AML-193 (cell line): ENCODE data around the gene PGD.

Experiments
- DNase-seq, 2 experiments: peaks; one replicate each; lab custom pipeline; 2025; lab: John Stamatoyannopoulos, UW

PGD gene

DNA sequence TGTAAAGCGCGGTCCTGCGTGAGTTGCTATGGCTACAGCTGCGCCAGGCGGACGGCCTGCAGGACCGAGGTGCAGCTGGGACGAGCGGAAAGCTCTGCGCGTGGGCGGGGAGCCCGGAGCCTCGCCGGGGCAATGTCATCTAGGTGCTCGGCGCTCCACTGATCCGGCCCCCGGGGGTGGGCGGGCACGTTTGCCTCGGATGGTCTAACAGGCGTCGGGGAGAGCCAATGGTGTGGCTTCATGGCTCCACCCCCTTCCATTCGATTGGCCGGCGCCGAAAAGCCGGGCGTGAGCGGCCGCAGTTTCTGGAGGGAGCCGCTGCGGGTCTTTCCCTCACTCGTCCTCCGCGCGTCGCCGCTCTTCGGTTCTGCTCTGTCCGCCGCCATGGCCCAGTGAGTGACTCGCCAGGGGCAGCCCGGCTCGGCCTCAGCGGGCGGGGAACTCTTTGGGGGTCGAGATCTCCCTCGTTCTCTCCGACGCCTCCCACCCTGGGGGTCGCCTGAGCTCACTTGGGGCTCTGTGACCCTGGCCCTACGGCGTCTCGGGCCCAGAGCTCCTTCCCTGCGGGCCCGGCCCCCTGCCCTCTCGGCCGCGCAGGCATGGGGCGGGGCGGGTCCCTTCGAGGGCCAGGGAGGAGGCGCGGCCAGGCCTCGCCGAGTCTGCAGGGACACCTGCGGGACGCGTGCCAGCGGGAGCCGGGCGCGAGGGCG lies at the start of gene PGD:
Gene PGD, plus strand, starts transcription at position 331 of the 710 bp plus-strand sequence. Its CDS starts 54 bp downstream, at position 385.
- DNase-seq = peak; percentile 94 to 97

GRCh38 chr1:10353282-10353681 lies 45.6 kb upstream of the PGD start:
- DNase-seq = no peak

DNA sequence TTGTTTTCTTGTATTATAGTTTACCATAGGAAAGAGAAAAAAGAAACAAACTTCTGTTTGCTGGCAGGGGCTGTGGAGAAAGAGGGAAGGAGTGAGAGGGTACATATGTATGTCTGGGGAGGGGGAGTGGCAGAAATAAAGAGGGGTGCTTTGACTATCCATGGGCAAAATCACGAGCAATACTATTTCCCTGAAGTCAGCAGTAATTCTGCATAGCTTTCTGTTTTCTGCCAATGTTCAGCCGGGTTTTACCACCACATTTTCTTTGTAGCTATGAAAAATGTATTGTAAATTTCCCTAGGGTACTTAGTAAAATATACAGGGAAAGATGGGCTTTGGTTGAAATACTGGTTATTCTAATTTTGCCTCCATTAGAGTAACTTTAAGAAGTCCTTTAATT lies 45.2 kb upstream of the PGD start:
- no peak for DNase-seq

DNA sequence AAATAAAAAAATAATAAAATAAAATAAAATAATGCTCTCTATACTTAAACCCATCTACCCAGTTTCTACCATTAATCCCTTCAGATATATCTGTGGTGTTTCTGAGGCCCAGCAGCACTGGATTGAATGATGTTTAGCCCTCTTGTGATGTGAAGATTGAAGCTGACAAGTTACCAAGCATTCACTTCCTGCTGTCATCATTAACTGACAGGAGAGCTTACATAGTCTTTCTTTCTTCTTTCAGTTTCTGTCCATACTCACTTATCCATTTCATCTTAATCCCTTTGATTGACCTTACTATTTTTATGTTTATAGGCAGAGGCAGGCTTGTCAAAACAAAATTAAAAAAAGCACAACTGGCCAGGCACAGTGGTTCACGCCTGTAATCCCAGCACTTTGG lies 38.8 kb upstream of the PGD start:
- no peak for DNase-seq

DNA sequence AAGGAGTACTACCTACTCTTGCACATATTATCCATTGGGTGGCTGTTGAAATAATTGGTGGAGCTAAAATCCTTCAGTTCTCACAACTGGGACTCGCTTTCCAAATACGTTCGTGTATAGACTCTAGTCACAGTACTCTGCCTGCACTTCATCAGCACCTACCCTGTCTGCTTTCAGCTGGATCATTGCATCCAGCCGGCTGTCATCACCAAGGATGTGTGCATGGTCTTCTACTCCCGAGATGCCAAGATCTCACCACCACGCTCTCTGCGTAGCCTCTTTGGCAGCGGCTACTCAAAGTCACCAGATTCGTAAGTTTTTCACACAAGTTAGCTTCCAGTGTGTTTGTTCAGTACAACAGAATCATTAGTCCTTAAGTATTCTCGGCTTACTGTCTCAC lies 37.3 kb upstream of the PGD start:
- no peak for DNase-seq

- no peak for DNase-seq
Observed at GRCh38 chr1:10368194-10368593, 30.7 kb upstream of the PGD start.

DNA sequence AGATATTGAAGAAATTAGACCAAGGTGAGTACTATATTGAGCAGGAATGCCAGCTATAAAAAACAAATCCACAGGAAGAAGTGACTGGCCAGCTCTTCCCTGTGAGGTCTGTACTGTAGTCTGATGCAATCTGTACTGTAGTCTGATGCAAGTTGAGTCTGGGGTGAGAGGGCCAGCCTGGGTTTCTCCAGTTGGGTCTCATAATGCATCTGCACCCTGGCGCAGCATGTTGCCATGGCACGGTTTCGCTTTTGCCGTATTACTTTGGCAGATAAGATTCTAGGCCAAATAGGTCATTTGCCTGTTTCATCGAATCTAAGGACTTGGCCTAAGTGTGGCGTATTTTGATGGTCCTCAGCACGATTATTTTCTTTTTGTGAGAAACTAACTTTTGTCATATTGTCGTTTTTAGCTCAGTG lies 24.4 kb upstream of the PGD start:
- peak; percentile 27 to 38 for DNase-seq

DNA sequence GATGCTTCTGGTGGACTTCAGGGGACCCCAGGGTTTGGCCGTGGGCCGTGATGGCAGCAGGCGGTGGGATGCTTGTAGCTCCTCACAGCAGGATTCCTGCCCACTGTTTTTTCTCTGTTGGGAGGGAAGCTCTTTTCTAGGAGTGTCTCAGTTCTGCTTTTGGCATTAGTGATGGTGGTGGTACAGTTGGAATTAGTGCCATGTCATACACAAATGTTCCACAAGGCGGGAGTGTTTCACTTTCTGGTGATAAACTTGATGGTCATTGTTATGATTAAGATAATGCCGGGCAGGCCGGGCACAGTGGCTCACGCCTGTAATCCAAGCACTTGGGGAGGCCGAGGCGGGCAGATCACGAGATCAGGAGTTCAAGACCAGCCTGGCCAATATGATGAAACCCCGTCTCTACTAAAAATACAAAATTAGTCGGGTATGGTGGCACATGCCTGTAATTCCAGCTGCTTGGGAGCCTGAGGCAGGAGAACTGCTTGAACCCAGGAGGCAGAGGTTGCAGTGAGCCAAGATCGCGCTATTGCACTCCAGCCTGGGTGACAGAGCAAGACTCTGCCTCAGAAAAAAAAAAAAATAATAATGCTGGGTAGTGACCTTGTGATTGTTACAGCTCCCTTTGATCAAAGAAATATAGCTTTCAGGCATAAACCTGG lies 21.4 kb upstream of the PGD start:
- peak; percentile 81 to 82 for DNase-seq

GRCh38 chr1:10378081-10378841 lies 20.6 kb upstream of the PGD start:
- DNase-seq = no peak

GRCh38 chr1:10379101-10379620 lies 19.7 kb upstream of the PGD start:
- no peak for DNase-seq

- DNase-seq = no peak
Observed at GRCh38 chr1:10379676-10380075, 19.2 kb upstream of the PGD start.

- no peak for DNase-seq
Observed at GRCh38 chr1:10380594-10381275, 18.1 kb upstream of the PGD start.

DNA sequence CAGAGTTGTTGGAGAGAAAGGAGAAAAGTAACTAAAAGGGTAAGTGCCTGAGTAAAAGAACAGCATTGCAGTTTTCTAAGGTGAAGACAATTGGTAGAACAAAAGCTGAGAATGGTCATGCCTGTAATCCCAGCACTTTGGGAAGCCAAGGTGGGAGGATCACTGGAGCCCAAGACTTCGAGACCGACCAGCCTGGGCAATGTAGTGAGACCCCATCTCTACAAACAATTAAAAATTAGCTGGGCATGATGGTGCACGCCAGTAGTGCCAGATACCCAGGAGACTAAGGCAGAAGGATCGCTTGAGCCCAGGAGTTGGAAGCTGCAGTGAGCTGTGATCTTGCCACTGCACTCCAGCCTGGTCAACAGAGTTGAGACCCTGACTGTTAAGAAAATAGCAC lies 15.2 kb upstream of the PGD start:
- DNase-seq = no peak

DNA sequence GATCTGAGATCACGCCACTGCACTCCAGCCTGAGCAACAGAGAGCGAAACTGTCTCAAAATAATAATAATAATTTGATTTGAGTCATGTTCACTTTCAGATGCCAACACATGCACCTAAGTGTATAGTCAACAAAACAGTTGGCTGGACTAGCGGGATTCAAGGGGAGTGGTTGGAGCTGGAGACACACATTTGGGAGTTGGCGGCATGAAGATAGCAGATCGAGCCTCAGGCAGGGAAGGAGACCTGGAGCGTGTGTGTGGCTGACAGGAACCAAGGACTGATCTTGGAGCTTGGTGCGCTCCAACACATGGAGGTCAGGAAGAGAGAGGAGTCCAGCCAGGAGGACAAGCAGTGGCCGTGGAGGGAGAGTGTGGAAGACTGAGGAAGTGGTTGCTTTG lies 14.6 kb upstream of the PGD start:
- DNase-seq = no peak

- DNase-seq = no peak
Observed at GRCh38 chr1:10386761-10387676, 11.8 kb upstream of the PGD start.

DNA sequence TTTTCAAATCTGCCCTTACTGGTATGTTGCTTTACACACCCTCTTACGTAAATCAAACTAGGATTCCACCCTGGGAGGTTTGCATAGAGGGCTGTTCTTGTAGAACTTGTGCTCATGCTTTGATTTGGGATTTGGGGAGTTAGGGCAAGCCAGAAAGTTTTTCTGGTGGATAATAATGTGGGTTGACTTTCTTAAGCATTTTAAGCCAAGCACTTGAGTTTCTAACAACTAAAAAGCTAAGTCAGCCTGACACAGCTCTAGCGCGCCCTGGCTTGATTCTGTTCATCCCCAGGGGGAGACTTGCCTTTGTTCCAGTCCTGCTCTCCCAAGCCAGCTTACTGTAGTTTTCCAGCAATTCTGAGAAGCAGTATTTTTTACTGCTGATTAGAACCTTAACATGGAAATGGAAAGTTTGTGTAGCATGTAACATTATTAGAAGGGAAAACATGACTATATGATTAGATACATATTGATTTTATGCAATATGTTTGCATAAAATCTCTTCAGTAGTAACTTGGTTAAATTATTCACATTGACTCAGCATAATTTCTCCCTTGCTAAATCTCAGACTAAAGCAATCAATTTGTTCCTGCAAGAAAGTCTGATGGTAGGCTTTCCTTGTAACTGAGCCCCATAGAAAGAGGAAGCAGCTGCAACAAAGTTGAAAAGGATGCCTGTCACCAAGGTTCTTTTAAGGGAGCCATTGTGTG lies 11.0 kb upstream of the PGD start:
- DNase-seq = peak; percentile 92 to 93

DNA sequence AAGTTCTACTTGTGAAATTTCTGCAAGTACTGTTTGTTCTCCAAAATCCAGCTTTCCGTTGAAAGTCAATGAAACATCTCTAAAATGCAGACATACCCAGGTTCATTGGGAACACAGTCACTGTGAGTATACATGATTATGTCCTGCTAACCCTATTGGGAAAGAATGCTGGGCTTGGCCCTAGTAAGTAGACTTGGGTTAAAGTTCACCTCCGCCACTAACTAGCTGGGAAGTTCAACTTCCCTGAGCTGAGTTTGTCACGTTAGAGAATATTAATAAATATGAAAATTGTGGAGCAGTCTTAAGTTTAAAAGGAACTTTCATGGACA lies 10.5 kb upstream of the PGD start:
- no peak for DNase-seq

DNA sequence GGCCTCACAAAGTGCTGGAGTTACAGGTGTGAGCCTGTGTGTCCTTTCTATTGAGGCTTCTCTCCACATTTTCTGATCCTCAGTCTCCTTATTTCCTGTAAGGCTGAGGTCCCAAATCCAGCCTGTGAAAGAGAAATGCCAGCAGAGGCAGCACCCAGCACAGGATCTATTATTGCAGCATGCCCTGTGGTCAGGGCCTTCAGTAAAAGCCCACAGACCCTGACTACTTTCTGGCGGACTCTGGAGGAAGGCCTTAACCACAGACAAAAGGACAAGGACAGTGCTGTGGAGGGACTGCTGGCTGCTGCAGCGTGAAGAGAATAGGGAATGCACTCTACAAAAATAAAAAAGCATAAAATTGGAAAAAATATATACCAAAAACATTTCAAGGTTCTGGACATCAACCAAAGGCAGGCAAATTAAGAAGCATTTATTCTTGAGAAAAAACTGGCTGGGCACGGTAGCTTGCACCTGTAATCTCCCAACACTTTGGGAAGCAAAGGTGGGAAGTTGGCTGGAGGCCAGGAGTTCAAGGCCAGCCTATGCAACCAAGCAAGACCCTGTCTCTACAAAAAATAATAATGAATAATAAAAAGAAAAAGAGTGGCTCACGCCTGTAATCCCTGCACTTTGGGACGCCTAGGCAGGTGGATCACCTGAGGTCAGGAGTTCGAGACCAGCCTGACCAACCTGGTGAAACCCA lies 9.4 kb upstream of the PGD start:
- DNase-seq = peak in 1 of 2 experiments; percentile 8

DNA sequence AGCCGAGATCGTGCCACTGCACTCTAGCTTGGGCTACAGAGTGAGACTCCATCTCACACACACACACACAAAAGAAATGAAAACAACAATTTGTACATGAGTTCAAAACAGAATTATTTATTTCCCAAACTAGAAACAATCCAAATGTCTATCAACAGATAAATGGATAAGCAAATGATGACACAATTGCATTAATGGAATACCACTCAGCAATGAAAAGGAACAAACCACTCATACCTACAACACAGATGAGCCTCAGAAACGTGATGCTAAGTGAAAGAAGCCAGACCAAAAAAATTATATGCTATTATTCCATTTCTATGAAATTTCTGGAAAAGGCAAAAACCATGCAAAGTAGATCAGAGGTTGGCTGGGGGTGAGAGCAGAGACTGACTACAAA lies 2.0 kb upstream of the PGD start:
- no peak for DNase-seq

DNA sequence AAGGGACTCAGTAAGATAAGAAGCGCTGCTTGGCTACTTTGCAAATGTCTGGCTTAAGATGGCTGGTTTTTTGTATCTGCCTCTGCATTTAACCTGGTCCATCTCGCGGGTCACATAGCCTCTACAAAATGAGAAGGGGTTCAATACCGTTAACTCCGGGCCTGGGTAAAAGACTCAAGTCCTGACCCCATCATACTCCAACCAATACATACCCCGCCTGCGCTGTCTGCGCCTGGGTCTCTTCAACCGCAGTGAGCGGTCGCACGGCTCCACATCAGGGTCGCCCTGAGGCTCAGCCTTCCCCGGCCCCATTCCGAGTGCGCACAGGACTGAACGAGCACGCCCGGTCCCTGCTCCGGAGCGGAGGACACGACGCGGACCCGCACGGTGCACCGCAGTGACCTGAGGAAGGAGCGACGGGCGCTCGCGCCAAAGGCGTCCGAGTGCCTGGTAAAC lies 558 bp upstream of the PGD start:
- no peak for DNase-seq
